OCI-LY1 (cell line): Measurements from ENCODE around the gene GCN1.

ENCODE experiments used
- CTCF ChIP-seq: fragments of 200-600 bp; sonication (generic), shearing (Covaris generic); IDR thresholded peaks from 2 replicates; pipeline ENCODE4 v1.5.1; 2017; ENCODE audit warnings: mild to moderate bottlenecking, antibody characterized with exemption, low read length, moderate library complexity, mixed read lengths
- EZH2 ChIP-seq: fragments of 200-600 bp; sonication (generic), shearing (Covaris generic); IDR thresholded peaks from 2 replicates; pipeline ENCODE4 v1.8.0; 2017; ENCODE audit warnings: borderline replicate concordance, mixed run types, mild to moderate bottlenecking, antibody characterized with exemption, low read length, moderate library complexity, mixed read lengths

DNA sequence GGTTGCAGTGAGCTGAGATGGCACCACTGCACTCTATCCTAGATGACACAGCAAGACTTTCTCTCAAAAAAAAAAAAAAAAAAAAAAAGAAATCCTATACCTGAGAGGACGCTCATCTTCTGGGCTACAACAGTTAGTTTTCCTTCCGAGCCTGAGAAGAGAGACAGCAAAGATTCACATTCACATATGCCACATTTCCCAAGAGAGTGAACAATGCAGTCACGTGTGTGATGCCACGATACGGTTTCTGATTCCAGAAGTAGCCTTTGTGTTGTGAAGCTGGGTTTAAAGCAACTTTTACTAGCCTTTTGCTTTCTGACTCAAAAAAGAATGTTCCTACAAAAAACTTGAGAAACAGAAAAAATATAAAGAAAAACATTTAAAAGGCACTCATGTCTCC lies 19.5 kb downstream of the GCN1 start:
- TF ChIP-seq CTCF (no peak), EZH2 (no peak)
